CD4-positive, alpha-beta T cell treated with Interleukin-15 for 4 hours (primary cell): ENCODE data around the gene REN.
A peak's percentile ranks its signal among the peaks of the same experiment; 100 is the strongest.

Experiments used
- DNase-seq: peaks from one replicate; pipeline ENCODE4 v3.0.0-alpha.2; 2020; ENCODE audit warnings: low spot score

REN gene

GRCh38 chr1:204153667-204154066 is 12.5 kb downstream of the REN start:
- no peak for DNase-seq

GRCh38 chr1:204152310-204153044 is 13.7 kb downstream of the REN start:
- no peak for DNase-seq

- DNase-seq, result peak; percentile 41
Observed at GRCh38 chr1:204151552-204152309, 14.4 kb downstream of the REN start, which contains the start of gene ETNK2. TSS of gene ETNK2 (minus strand) at chr1:204152044. CDS start at chr1:204151852, 192 bp downstream.

- DNase-seq, result no peak
Observed at GRCh38 chr1:204150702-204151551, 15.2 kb downstream of the REN start.

GRCh38 chr1:204149635-204150565 is 16.2 kb downstream of the REN start:
- no peak for DNase-seq

GRCh38 chr1:204149107-204149506 is 17.0 kb downstream of the REN start:
- no peak for DNase-seq

GRCh38 chr1:204147406-204148383 is 18.4 kb downstream of the REN start:
- no peak for DNase-seq

GRCh38 chr1:204146965-204147364 is 19.2 kb downstream of the REN start:
- no peak for DNase-seq

- DNase-seq, result no peak
Observed at GRCh38 chr1:204146309-204146708, 19.8 kb downstream of the REN start.

GRCh38 chr1:204145033-204145504 is 21.1 kb downstream of the REN start:
- DNase-seq, result no peak

- DNase-seq, result no peak
Observed at GRCh38 chr1:204143276-204144041, 22.7 kb downstream of the REN start.

GRCh38 chr1:204142032-204142974 is 23.8 kb downstream of the REN start:
- DNase-seq, result no peak

- no peak for DNase-seq
Observed at GRCh38 chr1:204141131-204141530, 25.0 kb downstream of the REN start.

- DNase-seq, result no peak
Observed at GRCh38 chr1:204139952-204140351, 26.2 kb downstream of the REN start.

- DNase-seq, result no peak
Observed at GRCh38 chr1:204139088-204139487, 27.0 kb downstream of the REN start.

GRCh38 chr1:204136814-204137213 is 29.3 kb downstream of the REN start:
- DNase-seq, result no peak

- DNase-seq, result no peak
Observed at GRCh38 chr1:204134103-204134502, 32.0 kb downstream of the REN start.

GRCh38 chr1:204132718-204133117 is 33.4 kb downstream of the REN start:
- no peak for DNase-seq
